Gastroesophageal sphincter (tissue), 4 donors: Measurements from ENCODE around the gene UGT2A2. TPM values are rescaled to one million over a fixed set of nuclear protein-coding genes. Genes with fewer than 3 reads are reported as not detected.

Source experiments
- ATAC-seq: fragments of 150-250 bp; one replicate; pipeline ENCODE4 v1.9.1; 2016; ENCODE audit warnings: mild to moderate bottlenecking, moderate library complexity
- H3K27ac ChIP-seq, 4 donors: fragments of 200-600 bp; sonication (generic) in 3 of 4; 1 replicate in 3 of 4; 2 replicates in 1 of 4; pipeline ENCODE4 v1.5.1; 2016 to 2019
- H3K27me3 ChIP-seq: fragments of 200-600 bp; sonication (generic); one replicate; pipeline ENCODE4 v1.5.1; 2019
- H3K36me3 ChIP-seq, 2 donors: fragments of 200-600 bp; sonication (generic); one replicate each; pipeline ENCODE4 v1.5.1; 2019; ENCODE audit warnings: control low read depth in 1 of 2
- H3K4me1 ChIP-seq, 3 donors: fragments of 200-600 bp; sonication (generic); 1 replicate in 2 of 3; 2 replicates in 1 of 3; pipeline ENCODE4 v1.5.1; 2016 to 2019; ENCODE audit warnings: control low read depth in 2 of 3
- H3K4me3 ChIP-seq, 2 donors: fragments of 200-600 bp; sonication (generic); one replicate each; pipeline ENCODE4 v1.5.1; 2019; ENCODE audit warnings: mild to moderate bottlenecking in 1 of 2, moderate library complexity in 1 of 2
- H3K9me3 ChIP-seq, 3 donors: fragments of 200-600 bp; sonication (generic); one replicate each; pipeline ENCODE4 v1.5.1; 2017 to 2019; ENCODE audit warnings: control low read depth in 2 of 3
- EP300 ChIP-seq: sonication (generic); formaldehyde crosslinking; IDR thresholded peaks from one replicate; pipeline ENCODE4 v1.6.1; 2017; ENCODE audit warnings: antibody characterized with exemption, mild to moderate bottlenecking
- POLR2A ChIP-seq, 2 donors: fragments of 450-650 bp; IDR thresholded peaks; one replicate each; pipeline ENCODE4 v1.6.1; 2017; ENCODE audit warnings: antibody characterized with exemption in 2 of 2, mild to moderate bottlenecking in 2 of 2, moderate library complexity in 1 of 2
- POLR2AphosphoS5 ChIP-seq: sonication (generic); formaldehyde crosslinking; IDR thresholded peaks from one replicate; pipeline ENCODE4 v1.6.1; 2017; ENCODE audit warnings: antibody characterized with exemption
- WGBS, 2 donors: methylation state at CpG; one replicate each; pipeline ENCODE4 v1.1.5; 2018; ENCODE audit warnings: low coverage in 1 of 2; 5-methylcytosine and 5-hydroxymethylcytosine counted together
- small RNA-seq, 4 donors: library from RNA; depleted of rRNA; stranded (forward); fragments of <200 nt; gene quantifications; one replicate each; pipeline ENCODE3, GENCODE V24; 2016
- total RNA-seq, 4 donors: library from RNA; depleted of rRNA; stranded (reverse); fragments of >200 nt; gene quantifications; one replicate each; pipeline ENCODE4 v1.1.0, GENCODE V29; 2016
- TF ChIP-seq, protein P1 (sequence below), 4 experiments: fragments of 200-600 bp in 2 of 4; fragments of 450-650 bp in 2 of 4; sonication (generic) in 1 of 4; IDR thresholded peaks; one replicate each; pipeline ENCODE4 v1.5.1; 2017 to 2019; ENCODE audit warnings: antibody characterized with exemption in 4 of 4, mild to moderate bottlenecking in 2 of 4, moderate library complexity in 2 of 4

Gene UGT2A2
- total RNA-seq, 4 donors from 2014 or later = not detected

DNA sequence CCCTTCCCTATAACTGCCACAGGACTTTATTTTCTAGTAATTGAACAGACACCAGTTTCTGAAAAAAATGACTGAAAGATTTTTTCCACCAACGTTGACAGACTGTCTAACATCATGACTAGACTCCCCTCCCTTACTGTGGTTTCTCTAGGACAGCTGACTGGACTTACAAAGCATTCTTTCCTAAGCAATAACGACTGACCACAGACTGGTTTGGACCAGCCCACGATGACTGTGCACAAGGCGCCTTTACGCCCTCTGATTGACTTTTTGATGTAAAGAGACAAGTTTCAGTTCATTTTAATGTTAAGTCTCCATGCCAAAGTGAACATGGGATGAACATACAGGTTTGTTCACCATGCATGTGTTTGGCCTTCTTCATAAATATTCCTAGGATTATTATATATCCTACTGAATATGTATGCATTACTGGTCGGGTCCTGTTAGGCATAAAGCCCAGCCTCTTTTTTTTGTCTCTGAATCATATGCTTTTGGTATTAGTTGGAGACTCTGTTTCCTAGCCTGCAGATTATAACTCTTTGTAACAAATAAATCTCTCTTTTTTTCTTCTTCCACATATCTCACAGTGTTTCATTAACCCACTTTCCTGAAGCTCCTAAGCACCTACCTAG is 93.2 kb downstream of the UGT2A2 start:
- Histone ChIP-seq H3K27me3 (no peaks in the 10 kb centered on the region), H3K4me1 (no peaks in the 10 kb centered on the region), H3K27ac (no peak overlapping the region), H3K9me3 (no peaks in the 10 kb centered on the region), H3K36me3 (no peaks in the 10 kb centered on the region), H3K4me3 (no peak overlapping the region)
- WGBS, 2 donors = 35 to 40% methylated on average over 2 to 4 of the region's 6 CpGs
- no peak for TF ChIP-seq POLR2AphosphoS5
- TF ChIP-seq EP300 = no peak
- TF ChIP-seq, protein P1, sequence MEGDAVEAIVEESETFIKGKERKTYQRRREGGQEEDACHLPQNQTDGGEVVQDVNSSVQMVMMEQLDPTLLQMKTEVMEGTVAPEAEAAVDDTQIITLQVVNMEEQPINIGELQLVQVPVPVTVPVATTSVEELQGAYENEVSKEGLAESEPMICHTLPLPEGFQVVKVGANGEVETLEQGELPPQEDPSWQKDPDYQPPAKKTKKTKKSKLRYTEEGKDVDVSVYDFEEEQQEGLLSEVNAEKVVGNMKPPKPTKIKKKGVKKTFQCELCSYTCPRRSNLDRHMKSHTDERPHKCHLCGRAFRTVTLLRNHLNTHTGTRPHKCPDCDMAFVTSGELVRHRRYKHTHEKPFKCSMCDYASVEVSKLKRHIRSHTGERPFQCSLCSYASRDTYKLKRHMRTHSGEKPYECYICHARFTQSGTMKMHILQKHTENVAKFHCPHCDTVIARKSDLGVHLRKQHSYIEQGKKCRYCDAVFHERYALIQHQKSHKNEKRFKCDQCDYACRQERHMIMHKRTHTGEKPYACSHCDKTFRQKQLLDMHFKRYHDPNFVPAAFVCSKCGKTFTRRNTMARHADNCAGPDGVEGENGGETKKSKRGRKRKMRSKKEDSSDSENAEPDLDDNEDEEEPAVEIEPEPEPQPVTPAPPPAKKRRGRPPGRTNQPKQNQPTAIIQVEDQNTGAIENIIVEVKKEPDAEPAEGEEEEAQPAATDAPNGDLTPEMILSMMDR (IDR thresholded peaks at IDR 0.05) = no peak
- TF ChIP-seq POLR2A (IDR thresholded peaks at IDR 0.05) = no peak
- ATAC-seq = no peak

Small RNA genes within 50 kb of the gene (small RNA-seq; reads per million reads assigned to genes)
- 0 reads per million in 4 donors for gene UGT2A2

Other genes with a start within 250 kb of the UGT2A2 start
- gene UGT2B4, start 143.7 kb downstream of the UGT2A2 start, total RNA-seq = not detected
- gene UGT2A1, start 13.6 kb upstream of the UGT2A2 start, total RNA-seq = not detected
- 1 to 10 TPM in 1 of 4 donors, under 1 TPM in 3; 0.27 to 1.3 (median 0.87) TPM for gene SULT1B1, start 121.0 kb upstream of the UGT2A2 start, total RNA-seq
- gene SULT1E1, start 220.5 kb upstream of the UGT2A2 start, total RNA-seq = not detected